K562 (cell line): Measurements from ENCODE around the gene ANXA3. TPM values are rescaled to one million over a fixed set of nuclear protein-coding genes. Genes with fewer than 3 reads are reported as not detected.

Experiments used
- ADNP ChIP-seq: fragments of 200-800 bp; sonication (Bioruptor generic); IDR thresholded peaks from 2 replicates; pipeline ENCODE4 v1.6.1; 2016; ENCODE audit warnings: missing genetic modification characterization, missing compliant biosample characterization
- ARID1B ChIP-seq: fragments of 450-650 bp; IDR thresholded peaks from 2 replicates; pipeline ENCODE4 v1.6.1; 2016; ENCODE audit warnings: antibody characterized with exemption, mild to moderate bottlenecking, inconsistent platforms
- BRD9 ChIP-seq: fragments of 450-650 bp; IDR thresholded peaks from 2 replicates; pipeline ENCODE4 v1.6.1; 2018; ENCODE audit warnings: low read depth; ENCODE audit not compliant: partially characterized antibody
- CEBPB ChIP-seq: fragments of 450-650 bp; IDR thresholded peaks from 2 replicates; pipeline ENCODE4 v1.6.1; 2016; ENCODE audit warnings: missing genetic modification characterization, missing compliant biosample characterization
- CGGBP1 ChIP-seq: fragments of 250-450 bp; sonication (Bioruptor Pico); IDR thresholded peaks from 2 replicates; pipeline ENCODE4 v1.9.0; 2021; ENCODE audit warnings: mild to moderate bottlenecking
- DACH1 ChIP-seq: fragments of 450-650 bp; IDR thresholded peaks from 2 replicates; pipeline ENCODE4 v1.6.1; 2018; ENCODE audit not compliant: partially characterized antibody
- GATA2 ChIP-seq: sonication (generic); formaldehyde crosslinking; IDR thresholded peaks from 2 replicates; pipeline ENCODE4 v1.4.0; 2020; ENCODE audit warnings: mild to moderate bottlenecking, missing genetic modification reagents
- HDAC8 ChIP-seq: fragments of 450-650 bp; IDR thresholded peaks from 2 replicates; pipeline ENCODE4 v1.6.1; 2016; ENCODE audit warnings: mild to moderate bottlenecking, missing genetic modification characterization, moderate library complexity, missing compliant biosample characterization
- HES1 ChIP-seq: fragments of 450-650 bp; IDR thresholded peaks from 2 replicates; pipeline ENCODE4 v1.6.1; 2016; ENCODE audit warnings: low read depth, mild to moderate bottlenecking, moderate library complexity
- KLF16 ChIP-seq: IDR thresholded peaks from 2 replicates; pipeline ENCODE4 v1.6.1; 2016; ENCODE audit warnings: antibody characterized with exemption
- L3MBTL2 ChIP-seq: fragments of 450-650 bp; IDR thresholded peaks from 2 replicates; pipeline ENCODE4 v1.6.1; 2016; ENCODE audit warnings: mild to moderate bottlenecking, moderate library complexity
- MBD2 ChIP-seq: sonication (generic); IDR thresholded peaks from 2 replicates; pipeline ENCODE4 v1.6.1; 2016; ENCODE audit warnings: low read depth, borderline replicate concordance
- MYC ChIP-seq, 2 experiments: fragments of 250-450 bp in 1 of 2; sonication (Bioruptor Pico) in 1 of 2; IDR thresholded peaks; 2 replicates each; pipeline versions ENCODE4 v1.5.1 to v1.6.1; 2012 to 2021; ENCODE audit warnings: low read depth in 2 of 2, borderline replicate concordance in 1 of 2, improper control_type of control experiment in 1 of 2, low read length in 1 of 2, mild to moderate bottlenecking in 1 of 2, moderate library complexity in 1 of 2
- MYNN ChIP-seq, 2 experiments: sonication (generic); formaldehyde crosslinking in 1 of 2; IDR thresholded peaks; 2 replicates each; pipeline versions ENCODE4 v1.5.0 to v1.6.1; 2016 to 2020; ENCODE audit warnings: antibody characterized with exemption in 1 of 2, missing genetic modification reagents in 1 of 2
- NBN ChIP-seq: fragments of 450-650 bp; IDR thresholded peaks from 2 replicates; pipeline ENCODE4 v1.6.1; 2016; ENCODE audit warnings: low read depth, mild to moderate bottlenecking
- NCOA2 ChIP-seq, 2 experiments: fragments of 450-650 bp; IDR thresholded peaks; 2 replicates each; pipeline ENCODE4 v1.6.1; 2018; ENCODE audit warnings: mild to moderate bottlenecking in 2 of 2, moderate library complexity in 1 of 2; ENCODE audit not compliant: partially characterized antibody in 2 of 2
- PHB2 ChIP-seq: fragments of 450-650 bp; IDR thresholded peaks from 2 replicates; pipeline ENCODE4 v1.6.1; 2017; ENCODE audit warnings: low read depth
- PKNOX1 ChIP-seq: fragments of 450-650 bp; IDR thresholded peaks from 2 replicates; pipeline ENCODE4 v1.6.1; 2016
- PML ChIP-seq: IDR thresholded peaks from 2 replicates; pipeline ENCODE4 v1.6.1; 2012; ENCODE audit warnings: low read length, inconsistent platforms
- RNF2 ChIP-seq: sonication (generic); IDR thresholded peaks from 2 replicates; pipeline ENCODE4 v1.6.1; 2016
- STAT5B ChIP-seq: fragments of 250-450 bp; sonication (Bioruptor Pico); IDR thresholded peaks from 2 replicates; pipeline ENCODE4 v1.8.0; 2021; ENCODE audit warnings: mild to moderate bottlenecking, inconsistent platforms
- TRIM24 ChIP-seq, 2 experiments: fragments of 450-650 bp; IDR thresholded peaks; 2 replicates each; pipeline ENCODE4 v1.6.1; 2016
- ZMIZ1 ChIP-seq, 2 experiments: fragments of 150-350 bp in 1 of 2; IDR thresholded peaks; 2 replicates each; pipeline ENCODE4 v1.6.1; 2012 to 2016; ENCODE audit warnings: low read depth in 2 of 2, low read length in 2 of 2, mild to moderate bottlenecking in 1 of 2, moderate library complexity in 1 of 2
- ZNF175 ChIP-seq: fragments of 200-800 bp; sonication (Bioruptor generic); IDR thresholded peaks from 2 replicates; pipeline ENCODE4 v1.6.1; 2016; ENCODE audit warnings: low read depth, mild to moderate bottlenecking, missing genetic modification characterization, missing compliant biosample characterization
- polyA plus RNA-seq, 8 experiments: library from polyadenylated mRNA; depleted of rRNA in 4 of 8; stranded (reverse) in 5 of 8; unstranded in 3 of 8; fragments of >200 nt; fragmentation: Nextera tagmentation in 2 of 8; fragmentation: Illumina TruSeq in 1 of 8; extraction: Ambion mirVana in 2 of 8; extraction: Trizol in 1 of 8; gene quantifications; 2 replicates each; pipeline versions ENCODE4 v1.2.1 to v1.2.3, GENCODE V29; 2011 to 2014; ENCODE audit warnings: inconsistent platforms in 1 of 8, missing spikeins in 1 of 8
- total RNA-seq, 7 experiments: library from RNA; depleted of rRNA in 6 of 7; stranded (reverse); fragments of >200 nt in 6 of 7; fragmentation: Illumina TruSeq in 2 of 7; extraction: Trizol in 2 of 7; gene quantifications; 2 replicates each; pipeline versions ENCODE4 v1.2.1 to v1.2.3, GENCODE V29; 2011 to 2021; ENCODE audit warnings: low replicate concordance in 1 of 7

Gene ANXA3
- total and polyA plus RNA-seq, 9 of the 15 experiments (the other 6 are each of a cell fraction or from before 2014, with no cell fraction given): 6.3 to 15.5 (median 9.8) TPM

DNA sequence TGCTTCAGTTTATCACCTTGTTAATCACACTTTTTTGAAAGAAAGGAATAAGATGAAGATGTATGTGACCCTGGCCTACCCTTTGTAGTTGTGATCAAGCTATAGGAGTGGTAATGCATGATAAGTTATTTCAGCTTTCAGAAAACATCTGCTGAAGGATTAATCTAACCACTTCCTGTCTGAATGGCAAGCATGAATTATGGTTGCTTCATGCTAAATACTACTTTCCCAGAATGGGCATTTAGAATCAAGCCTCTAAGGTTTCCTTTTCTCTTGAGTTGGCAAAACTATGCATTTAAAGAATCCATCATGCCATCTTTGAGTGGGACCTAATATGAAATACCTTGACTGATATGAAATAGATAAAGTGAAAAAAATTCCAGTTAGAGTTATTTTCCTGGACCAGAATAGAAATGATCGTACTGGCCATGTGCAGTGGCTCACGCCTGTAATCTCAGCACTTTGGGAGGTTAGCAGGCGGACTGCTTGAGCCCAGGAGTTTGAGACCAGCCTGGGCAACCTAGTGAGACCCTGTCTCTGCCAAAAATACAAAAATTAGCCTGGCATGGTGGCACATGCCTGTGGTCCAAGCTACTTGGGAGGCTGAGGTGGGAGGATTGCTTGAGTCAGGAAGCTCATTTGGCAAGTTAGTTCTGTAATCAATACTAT is 59.1 kb downstream of the ANXA3 start (continued):
- TF ChIP-seq ARID1B: peak; percentile 96
- TF ChIP-seq HDAC8: 0 out of 2 replicates have a peak, but pooled peaks have one; percentile 26
- TF ChIP-seq L3MBTL2: peak; percentile 58
- TF ChIP-seq DACH1: peak; percentile 41
- peak; percentile 33 for TF ChIP-seq BRD9
- TF ChIP-seq RNF2: peak; percentile 94
- peak; percentile 46; the same call in 1 of the 2 replicates for TF ChIP-seq HES1
- peak; percentile 91 for TF ChIP-seq KLF16
- peak; percentile 79 to 82 for TF ChIP-seq NCOA2 (IDR thresholded peaks at IDR 0.05; ENCODE audit: partially characterized antibody in 2 of 2)
- peak; percentile 25 to 71; a peak in 3 of 4 replicates for TF ChIP-seq TRIM24 (IDR thresholded peaks at IDR 0.05)
- peak; percentile 46; the same call in 1 of the 2 replicates for TF ChIP-seq NBN
- TF ChIP-seq ZNF175 (CRISPR knock-in tag): peak; percentile 91
- peak in 1 of 2 experiments; percentile 87; a peak in 2 of 4 replicates for TF ChIP-seq ZMIZ1 (IDR thresholded peaks at IDR 0.05; ENCODE audit: low read depth in 2 of 2, low read length in 2 of 2)
- TF ChIP-seq PHB2: peak; percentile 57; the same call in 1 of the 2 replicates
- TF ChIP-seq ADNP (tag): 0 out of 2 replicates have a peak, but pooled peaks have one; percentile 22
- TF ChIP-seq PKNOX1: peak; percentile 89
- peak; percentile 38; the same call in 1 of the 2 replicates for TF ChIP-seq MYC (IDR thresholded peaks at IDR 0.05; ENCODE audit: low read depth, low read length)
- TF ChIP-seq MYC (CRISPR knock-in tag; IDR thresholded peaks at IDR 0.05; ENCODE audit: borderline replicate concordance, low read depth): no peak
- TF ChIP-seq CEBPB (tag): peak; percentile 61
- TF ChIP-seq GATA2: peak; percentile 45; the same call in 1 of the 2 replicates
- TF ChIP-seq MBD2: peak; percentile 70; the same call in 1 of the 2 replicates
- TF ChIP-seq CGGBP1 (CRISPR knock-in tag): no peak
- TF ChIP-seq PML: peak; percentile 97
- TF ChIP-seq MYNN (IDR thresholded peaks at IDR 0.05): peak; percentile 47; the same call in 1 of the 2 replicates
- TF ChIP-seq MYNN (CRISPR knock-in tag; IDR thresholded peaks at IDR 0.05): no peak
- TF ChIP-seq STAT5B (CRISPR knock-in tag): no peak
